K562 (cell line): ENCODE measurements around the gene CHST12.

Experiments used
- TAF1 ChIP-seq: IDR thresholded peaks from 2 replicates; pipeline ENCODE4 v1.6.1; 2011; ENCODE audit warnings: mild to moderate bottlenecking, low read length, moderate library complexity; ENCODE audit not compliant: insufficient read depth, control insufficient read depth, severe bottlenecking; ENCODE audit errors: extremely low read depth
- ZNF699 ChIP-seq: fragments of 250-450 bp; sonication (Bioruptor Pico); IDR thresholded peaks from 2 replicates; pipeline ENCODE4 v1.8.0; 2021; ENCODE audit warnings: mild to moderate bottlenecking, moderate library complexity; ENCODE audit not compliant: insufficient replicate concordance

- TF ChIP-seq TAF1 (no peak), ZNF699 (no peak)
Measured at GRCh38 chr7:2471022-2471329, 67.6 kb downstream of the CHST12 start.
